Bronchial epithelial cell (primary cell): Measurements from ENCODE around the gene DNAH6. TPM values are rescaled to one million over a fixed set of nuclear protein-coding genes. Genes with fewer than 3 reads are reported as not detected.

ENCODE experiments used
- DNase-seq: peaks from one replicate; pipeline ENCODE4 v3.0.0-alpha.2; 2010; ENCODE audit warnings: low read depth
- FAIRE-seq: peaks from 2 replicates; lab custom pipeline; 2011; peaks lifted over from hg19 to GRCh38; lab: Jason Lieb, UNC
- H3K27me3 ChIP-seq: 2 replicates; pipeline ENCODE4 v1.5.1; 2011; ENCODE audit warnings: low read length; ENCODE audit not compliant: control insufficient read depth, insufficient read depth
- H3K36me3 ChIP-seq: 2 replicates; pipeline ENCODE4 v1.5.1; 2011; ENCODE audit warnings: low read length; ENCODE audit not compliant: control insufficient read depth, insufficient read depth
- H3K4me3 ChIP-seq: 2 replicates; pipeline ENCODE4 v1.5.1; 2011; ENCODE audit warnings: mild to moderate bottlenecking, low read depth, low read length, control low read depth
- total RNA-seq: library from RNA; depleted of rRNA; stranded (reverse); fragments of >200 nt; gene quantifications from 2 replicates; pipeline ENCODE4 v1.2.1, GENCODE V29; 2014
- TF ChIP-seq, protein P1 (sequence below): IDR thresholded peaks from 2 replicates; pipeline ENCODE4 v1.5.1; 2011; ENCODE audit warnings: mild to moderate bottlenecking, moderate library complexity, low read length, control low read depth, inconsistent platforms; ENCODE audit not compliant: insufficient read depth, severe bottlenecking

The DNAH6 gene
- total RNA-seq, 1 donor from 2014 or later, result under 0.01 TPM

DNA sequence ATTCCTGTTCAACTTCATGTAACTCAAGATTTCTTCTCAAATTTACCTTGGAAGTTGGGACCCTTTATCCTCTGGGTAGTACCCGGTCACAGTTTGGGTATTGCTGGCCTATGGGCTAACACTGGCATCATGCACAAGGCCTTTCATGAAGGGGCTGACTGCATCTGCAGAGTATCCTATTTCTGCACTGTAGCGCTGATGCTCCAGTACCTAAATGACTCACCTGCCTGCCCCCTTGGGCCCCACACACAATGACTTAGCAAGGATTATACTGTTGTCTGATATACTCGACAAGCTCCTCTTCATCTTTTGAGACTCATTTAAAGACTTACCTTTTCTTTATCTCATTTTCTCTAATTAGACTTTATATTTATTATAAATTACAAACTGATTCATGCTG, 39.9 kb downstream of the DNAH6 start:
- FAIRE-seq, result no peak
- H3K36me3 ChIP-seq, result no peaks in the 10 kb centered on the region
- DNase-seq, result no peak
- H3K4me3 ChIP-seq, result no peak overlapping the region
- TF ChIP-seq, protein P1, sequence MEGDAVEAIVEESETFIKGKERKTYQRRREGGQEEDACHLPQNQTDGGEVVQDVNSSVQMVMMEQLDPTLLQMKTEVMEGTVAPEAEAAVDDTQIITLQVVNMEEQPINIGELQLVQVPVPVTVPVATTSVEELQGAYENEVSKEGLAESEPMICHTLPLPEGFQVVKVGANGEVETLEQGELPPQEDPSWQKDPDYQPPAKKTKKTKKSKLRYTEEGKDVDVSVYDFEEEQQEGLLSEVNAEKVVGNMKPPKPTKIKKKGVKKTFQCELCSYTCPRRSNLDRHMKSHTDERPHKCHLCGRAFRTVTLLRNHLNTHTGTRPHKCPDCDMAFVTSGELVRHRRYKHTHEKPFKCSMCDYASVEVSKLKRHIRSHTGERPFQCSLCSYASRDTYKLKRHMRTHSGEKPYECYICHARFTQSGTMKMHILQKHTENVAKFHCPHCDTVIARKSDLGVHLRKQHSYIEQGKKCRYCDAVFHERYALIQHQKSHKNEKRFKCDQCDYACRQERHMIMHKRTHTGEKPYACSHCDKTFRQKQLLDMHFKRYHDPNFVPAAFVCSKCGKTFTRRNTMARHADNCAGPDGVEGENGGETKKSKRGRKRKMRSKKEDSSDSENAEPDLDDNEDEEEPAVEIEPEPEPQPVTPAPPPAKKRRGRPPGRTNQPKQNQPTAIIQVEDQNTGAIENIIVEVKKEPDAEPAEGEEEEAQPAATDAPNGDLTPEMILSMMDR, result no peak
- H3K27me3 ChIP-seq, result peaks cover 1% of the 10 kb centered on the region

- Histone ChIP-seq H3K36me3 (no peaks in the 10 kb centered on the region), H3K4me3 (no peak overlapping the region), H3K27me3 (peaks cover 1% of the 10 kb centered on the region)
- FAIRE-seq (no peak), DNase-seq (no peak)
- TF ChIP-seq, protein P1, result no peak
Observed at GRCh38 chr2:84559838-84560237, 43.5 kb downstream of the DNAH6 start.

GRCh38 chr2:84579661-84580060, 63.4 kb downstream of the DNAH6 start:
- FAIRE-seq, result no peak
- no peak for DNase-seq
- Histone ChIP-seq H3K27me3 (no peaks in the 10 kb centered on the region), H3K4me3 (no peak overlapping the region), H3K36me3 (no peaks in the 10 kb centered on the region)
- TF ChIP-seq, protein P1, result no peak

DNA sequence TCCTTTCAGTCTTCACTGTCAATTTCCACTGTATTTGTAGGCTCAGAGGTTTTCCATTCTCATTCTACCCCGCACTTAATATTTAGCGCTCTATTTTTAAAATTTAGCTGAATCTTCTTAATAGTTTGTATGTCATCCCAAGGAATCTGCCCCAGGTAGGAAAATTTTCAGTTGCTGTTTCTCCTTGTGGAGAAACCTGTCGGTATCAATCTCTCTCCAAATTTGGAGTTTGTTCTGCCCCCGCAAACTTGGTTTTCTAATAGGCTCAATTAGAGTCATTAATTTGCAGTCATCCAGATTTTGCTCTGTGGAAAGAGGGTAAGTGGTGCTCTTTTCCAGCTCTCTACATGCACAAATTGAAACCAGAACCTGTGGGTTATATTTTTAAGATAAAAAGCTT, 87.6 kb downstream of the DNAH6 start:
- no peak for DNase-seq
- FAIRE-seq, result no peak
- TF ChIP-seq, protein P1, result no peak
- H3K4me3 ChIP-seq, result no peak overlapping the region
- no peaks in the 10 kb centered on the region for H3K27me3 ChIP-seq
- H3K36me3 ChIP-seq, result no peaks in the 10 kb centered on the region

DNA sequence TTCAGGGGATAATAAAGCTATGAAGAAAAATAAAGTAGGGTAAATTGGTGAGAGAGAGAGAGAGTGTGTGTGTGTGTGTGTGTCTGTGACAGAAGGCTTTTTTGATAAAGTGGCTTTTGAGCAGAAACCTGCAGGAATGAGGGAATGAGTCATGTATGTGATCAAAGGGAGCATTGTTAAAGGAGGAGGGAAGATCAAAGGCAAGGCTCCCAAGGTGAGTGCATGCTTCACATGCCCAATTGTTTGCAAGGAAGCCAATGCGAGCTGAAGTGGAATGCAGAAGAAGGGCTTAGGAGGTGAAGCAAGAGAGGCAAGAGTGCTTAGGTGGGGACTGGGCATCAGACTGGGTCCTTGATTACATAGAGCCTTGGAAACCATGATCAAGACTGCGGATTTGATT, 96.8 kb downstream of the DNAH6 start:
- DNase-seq (no peak), FAIRE-seq (no peak)
- Histone ChIP-seq H3K27me3 (no peaks in the 10 kb centered on the region), H3K36me3 (no peaks in the 10 kb centered on the region), H3K4me3 (no peak overlapping the region)
- TF ChIP-seq, protein P1, result no peak

DNA sequence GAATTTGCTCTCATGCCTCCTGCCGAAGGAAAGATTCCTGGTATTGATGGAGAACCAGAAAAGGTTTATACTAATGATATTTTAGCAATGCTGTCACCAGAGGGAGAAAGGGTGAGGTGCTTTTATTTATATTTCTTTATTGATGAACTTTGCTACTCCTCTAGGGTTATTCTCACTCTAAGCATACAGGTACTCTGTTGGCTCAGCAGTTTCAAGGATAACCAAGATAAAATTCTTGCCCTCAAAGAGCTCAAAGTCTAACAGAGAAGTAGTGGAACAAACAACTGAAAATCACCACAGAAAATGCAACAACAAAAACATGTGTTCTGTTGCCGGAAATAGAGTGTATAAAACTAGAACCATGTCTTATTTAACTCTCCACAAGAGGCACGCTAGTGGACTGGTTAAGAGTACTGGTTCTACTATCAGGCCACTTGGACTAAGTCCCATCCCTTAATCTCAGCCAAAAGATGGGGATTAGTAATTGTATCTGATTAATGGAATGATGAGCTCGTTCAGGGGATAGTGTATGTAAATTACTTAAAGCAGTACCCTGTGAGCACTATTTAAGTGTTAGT, 103.6 kb downstream of the DNAH6 start:
- H3K36me3 ChIP-seq, result no peaks in the 10 kb centered on the region
- DNase-seq (no peak), FAIRE-seq (no peak)
- no peak overlapping the region for H3K4me3 ChIP-seq
- no peaks in the 10 kb centered on the region for H3K27me3 ChIP-seq
- TF ChIP-seq, protein P1, result no peak
